Keratinocyte (primary cell): ENCODE results near the gene CFLAR. TPM values are rescaled to one million over a fixed set of nuclear protein-coding genes. Genes with fewer than 3 reads are reported as not detected.

ENCODE experiments used
- DNase-seq: peaks from one replicate; pipeline ENCODE4 v3.0.0-alpha.2; 2011; ENCODE audit warnings: low read depth, missing footprints, low spot score
- FAIRE-seq: peaks from 2 replicates; lab custom pipeline; 2011; peaks lifted over from hg19 to GRCh38; lab: Jason Lieb, UNC
- H2AFZ ChIP-seq: 2 replicates; pipeline ENCODE4 v1.6.0; 2012; ENCODE audit warnings: low read length, control low read depth, inconsistent platforms; ENCODE audit not compliant: control insufficient read depth
- H3K27ac ChIP-seq: 2 replicates; pipeline ENCODE4 v1.5.1; 2011; ENCODE audit warnings: low read length; ENCODE audit not compliant: control insufficient read depth, insufficient read depth
- H3K27me3 ChIP-seq: 3 replicates; pipeline ENCODE4 v1.6.0; 2011; ENCODE audit warnings: low read length; ENCODE audit not compliant: control insufficient read depth, insufficient read depth; ENCODE audit errors: extremely low read depth
- H3K36me3 ChIP-seq, 2 experiments: 2 replicates in 1 of 2; 3 replicates in 1 of 2; pipeline ENCODE4 v1.5.1; 2011; ENCODE audit warnings: low read length in 2 of 2, mild to moderate bottlenecking in 1 of 2; ENCODE audit not compliant: control insufficient read depth in 2 of 2, insufficient read depth in 2 of 2; ENCODE audit errors: extremely low read depth in 1 of 2
- H3K4me1 ChIP-seq: 3 replicates; pipeline ENCODE4 v1.5.1; 2011; ENCODE audit warnings: low read length; ENCODE audit not compliant: control insufficient read depth, insufficient read depth; ENCODE audit errors: extremely low read depth
- H3K4me2 ChIP-seq: 3 replicates; pipeline ENCODE4 v1.6.0; 2011; ENCODE audit warnings: low read depth, low read length; ENCODE audit not compliant: control insufficient read depth, insufficient read depth; ENCODE audit errors: extremely low read depth
- H3K4me3 ChIP-seq, 3 experiments: fragments of 200-600 bp in 1 of 3; sonication (generic) in 1 of 3; 2 replicates in 2 of 3; 3 replicates in 1 of 3; pipeline ENCODE4 v1.5.1; 2011 to 2016; ENCODE audit warnings: low read length in 3 of 3, mild to moderate bottlenecking in 3 of 3, control low read depth in 2 of 3, inconsistent platforms in 1 of 3, low read depth in 1 of 3, mixed read lengths in 1 of 3, mixed run types in 1 of 3, moderate library complexity in 1 of 3; ENCODE audit not compliant: control insufficient read depth in 2 of 3, insufficient read depth in 2 of 3; ENCODE audit errors: extremely low read depth in 1 of 3
- H3K79me2 ChIP-seq: 2 replicates; pipeline ENCODE4 v1.6.0; 2012; ENCODE audit warnings: low read length; ENCODE audit not compliant: control insufficient read depth, insufficient read depth
- H3K9ac ChIP-seq: 3 replicates; pipeline ENCODE4 v1.6.0; 2011; ENCODE audit warnings: low read length; ENCODE audit not compliant: control insufficient read depth, insufficient read depth; ENCODE audit errors: extremely low read depth
- H3K9me1 ChIP-seq: 3 replicates; pipeline ENCODE4 v1.6.0; 2011; ENCODE audit warnings: low read length; ENCODE audit not compliant: control insufficient read depth, insufficient read depth; ENCODE audit errors: extremely low read depth
- H3K9me3 ChIP-seq: 2 replicates; pipeline ENCODE4 v1.5.1; 2012; ENCODE audit warnings: low read depth, low read length; ENCODE audit not compliant: control insufficient read depth
- H4K20me1 ChIP-seq: 3 replicates; pipeline ENCODE4 v1.6.0; 2011; ENCODE audit warnings: low read length; ENCODE audit not compliant: control insufficient read depth, insufficient read depth; ENCODE audit errors: extremely low read depth
- CTCF ChIP-seq, 3 experiments: IDR thresholded peaks in 1 of 3; conservative IDR thresholded peaks in 1 of 3; optimal IDR thresholded peaks in 1 of 3; 2 replicates in 2 of 3; 3 replicates in 1 of 3; pipeline versions ENCODE3 to v1.5.1; 2011; ENCODE audit warnings: low read length in 3 of 3, mild to moderate bottlenecking in 3 of 3, moderate library complexity in 2 of 3, control low read depth in 1 of 3, inconsistent platforms in 1 of 3; ENCODE audit not compliant: insufficient read depth in 2 of 3; ENCODE audit errors: extremely low read depth in 1 of 3
- EZH2 ChIP-seq: IDR thresholded peaks from one replicate; pipeline ENCODE4 v1.6.1; 2012; ENCODE audit warnings: inconsistent platforms, mild to moderate bottlenecking, low read length, moderate library complexity
- dilution Hi-C: fragments of 300-500 bp; cut with MboI; formaldehyde crosslinking; loops from one replicate; pipeline ENCODE4 v1.7.0; 2020; ENCODE audit warnings: low sequenced_read_pairs; ENCODE audit not compliant: extremely low pct_ligation_motif_present
- polyA plus RNA-seq, 5 experiments: library from polyadenylated mRNA; depleted of rRNA in 3 of 5; stranded (reverse) in 3 of 5; stranded (forward) in 1 of 5; unstranded in 1 of 5; fragments of >200 nt; gene quantifications; 1 replicate in 1 of 5; 2 replicates in 3 of 5; 3 replicates in 1 of 5; pipeline versions ENCODE4 v1.2.1 to v1.2.3, GENCODE V29; 2011 to 2012; ENCODE audit warnings: missing spikeins in 2 of 5, low read depth in 1 of 5, low replicate concordance in 1 of 5

Gene CFLAR
- polyA plus RNA-seq, 1 donor (not counting 4 experiments of a cell fraction or from before 2014, with no cell fraction given) = 37.3 TPM

GRCh38 chr2:201218780-201219179, 102.8 kb downstream of the CFLAR start:
- Histone ChIP-seq H3K27me3 (no peaks in the 10 kb centered on the region), H3K4me3 (no peak overlapping the region), H3K4me2 (no peak overlapping the region), H3K9me3 (no peaks in the 10 kb centered on the region), H2AFZ (no peak overlapping the region), H3K79me2 (no peaks in the 10 kb centered on the region), H3K36me3 (no peaks in the 10 kb centered on the region), H3K9me1 (no peaks in the 10 kb centered on the region), H3K27ac (no peak overlapping the region), H3K9ac (no peak overlapping the region), H4K20me1 (no peaks in the 10 kb centered on the region), H3K4me1 (peaks cover 4% of the 10 kb centered on the region)
- dilution Hi-C loops = no loop called here
- FAIRE-seq = no peak
- TF ChIP-seq CTCF (optimal IDR thresholded peaks at IDR 0.05 in 1 of 3, IDR thresholded peaks at IDR 0.05 in 1 of 3, conservative IDR thresholded peaks at IDR 0.05 in 1 of 3; ENCODE audit: extremely low read depth in 1 of 3, insufficient read depth in 2 of 3, low read length in 3 of 3) (no peak), EZH2 (no peak)
- DNase-seq = no peak

- no peak for FAIRE-seq
- H3K4me3 ChIP-seq = no peak overlapping the region
- no peaks in the 10 kb centered on the region for H3K27me3 ChIP-seq
- no peak overlapping the region for H3K4me2 ChIP-seq
- no peaks in the 10 kb centered on the region for H4K20me1 ChIP-seq
- peaks cover 4% of the 10 kb centered on the region for H3K4me1 ChIP-seq
- no peak for DNase-seq
- no peaks in the 10 kb centered on the region for H3K79me2 ChIP-seq
- H2AFZ ChIP-seq = no peak overlapping the region
- no peaks in the 10 kb centered on the region for H3K9me1 ChIP-seq
- TF ChIP-seq EZH2 (no peak), CTCF (optimal IDR thresholded peaks at IDR 0.05 in 1 of 3, IDR thresholded peaks at IDR 0.05 in 1 of 3, conservative IDR thresholded peaks at IDR 0.05 in 1 of 3; ENCODE audit: extremely low read depth in 1 of 3, insufficient read depth in 2 of 3, low read length in 3 of 3) (no peak)
- dilution Hi-C loops = no loop called here
- H3K9me3 ChIP-seq = no peaks in the 10 kb centered on the region
- no peaks in the 10 kb centered on the region for H3K36me3 ChIP-seq
- H3K27ac ChIP-seq = no peak overlapping the region
- H3K9ac ChIP-seq = no peak overlapping the region
These were observed 103.5 kb downstream of the CFLAR start for GRCh38 chr2:201219328-201220096.
